Stimulated activated CD4-positive, alpha-beta T cell treated with anti-CD3 and anti-CD28 coated beads, TNF-alpha, amount 100 ng/mL, for 1 hour (primary cell): ENCODE results near the gene HARS1.
"Not testable (repeated sequence)": the region's sequence is repeated elsewhere in the genome, so short reads cannot be mapped to it uniquely, and the experiment has no call there.

Experiments used
- DNase-seq, 3 donors: peaks; one replicate each; pipeline ENCODE4 v3.0.0-alpha.2; 2020; ENCODE audit warnings: low read depth in 3 of 3, low spot score in 1 of 3

The HARS1 gene

DNA sequence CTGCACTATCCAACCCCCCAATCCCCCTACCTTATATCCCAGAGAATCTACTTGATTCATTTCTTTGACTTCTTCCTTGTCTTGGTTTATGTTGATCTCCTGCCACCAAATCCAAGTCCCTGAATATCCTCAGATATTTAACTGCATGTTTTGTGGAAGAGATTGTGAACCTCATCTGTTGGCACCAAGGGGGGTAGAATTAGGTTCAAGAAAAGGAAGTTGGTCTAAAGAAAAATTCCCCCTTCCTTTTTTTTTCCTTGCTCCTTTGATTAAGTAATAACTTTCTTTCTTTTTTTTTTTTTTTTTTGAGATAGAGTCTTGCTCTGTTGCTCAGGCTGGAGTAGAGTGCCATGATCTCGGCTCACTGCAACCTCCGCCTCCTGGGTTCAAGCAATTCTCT, 57.7 kb downstream of the HARS1 start:
- no peak for DNase-seq

DNA sequence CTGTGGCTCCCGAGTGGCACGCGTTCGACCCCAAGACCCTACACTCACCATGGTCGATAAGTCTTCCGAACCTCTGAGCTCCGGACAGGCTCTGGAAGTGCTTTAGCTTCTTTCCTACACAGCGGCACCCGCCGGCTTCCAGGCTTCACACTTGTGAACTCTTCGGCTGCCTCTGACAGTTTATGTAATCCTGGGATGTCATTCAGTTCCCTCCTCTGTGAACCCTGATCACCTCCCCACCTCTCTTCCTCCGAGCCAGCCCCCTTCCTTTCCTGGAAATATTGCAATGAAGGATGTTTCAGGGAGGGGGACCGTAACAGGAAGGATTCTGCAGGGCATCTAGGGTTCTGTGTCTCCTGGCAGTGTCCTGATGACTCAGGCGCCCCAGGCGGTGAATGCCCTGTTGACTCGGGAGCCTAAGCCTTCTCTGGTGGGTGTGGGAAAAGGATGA, 58.1 kb downstream of the HARS1 start, which contains the start of gene CD14:
TSS of gene CD14 (minus strand) at position 155 of the 451 bp plus-strand sequence. CDS start at position 51, 104 bp downstream.
- no peak for DNase-seq

DNA sequence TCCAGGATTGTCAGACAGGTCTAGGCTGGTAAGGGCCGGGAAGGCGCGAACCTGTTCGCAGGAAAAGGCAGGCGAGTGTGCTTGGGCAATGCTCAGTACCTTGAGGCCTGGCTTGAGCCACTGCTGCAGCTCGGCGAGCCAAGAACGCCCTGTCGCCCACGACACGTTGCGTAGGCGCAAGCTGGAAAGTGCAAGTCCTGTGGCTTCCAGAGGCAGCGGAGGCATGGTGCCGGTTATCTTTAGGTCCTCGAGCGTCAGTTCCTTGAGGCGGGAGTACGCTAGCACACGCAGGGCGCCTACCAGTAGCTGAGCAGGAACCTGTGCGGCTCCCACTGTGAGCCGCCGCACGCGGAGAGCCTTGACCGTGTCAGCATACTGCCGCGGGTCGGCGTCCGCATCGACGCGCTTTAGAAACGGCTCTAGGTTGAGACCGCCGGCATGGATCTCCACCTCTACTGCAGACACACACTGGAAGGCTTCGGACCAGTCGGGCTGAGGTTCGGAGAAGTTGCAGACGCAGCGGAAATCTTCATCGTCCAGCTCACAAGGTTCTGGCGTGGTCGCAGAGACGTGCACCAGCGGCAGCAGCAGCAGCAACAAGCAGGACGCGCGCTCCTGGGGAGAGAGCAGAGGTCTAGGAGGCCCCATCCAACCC, 58.7 kb downstream of the HARS1 start:
- peak in 1 of 3 donors; percentile 32 for DNase-seq

DNA sequence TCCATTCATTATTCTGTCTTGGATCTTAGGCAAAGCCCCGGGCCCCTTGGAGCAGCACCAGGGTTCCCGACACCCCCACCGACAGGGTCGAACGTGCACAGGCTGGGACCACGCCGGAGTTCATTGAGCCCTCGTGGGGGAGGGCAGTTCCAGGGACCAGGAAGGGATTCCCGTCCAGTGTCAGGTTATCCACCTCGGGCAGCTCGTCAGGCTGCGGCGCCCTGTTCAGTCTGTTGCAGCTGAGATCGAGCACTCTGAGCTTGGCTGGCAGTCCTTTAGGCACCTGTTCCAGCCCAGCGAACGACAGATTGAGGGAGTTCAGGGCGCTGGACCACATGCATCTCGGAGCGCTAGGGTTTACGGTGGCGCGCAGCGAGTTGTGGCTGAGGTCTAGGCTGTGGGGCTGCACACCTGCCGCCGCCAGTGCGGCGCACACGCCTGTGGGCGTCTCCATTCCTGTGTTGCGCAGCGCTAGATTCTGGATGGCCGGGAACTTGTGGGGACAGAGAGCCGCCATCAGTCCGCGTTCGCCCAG, 59.3 kb downstream of the HARS1 start:
- DNase-seq, result peak in 1 of 3 donors; percentile 10

DNA sequence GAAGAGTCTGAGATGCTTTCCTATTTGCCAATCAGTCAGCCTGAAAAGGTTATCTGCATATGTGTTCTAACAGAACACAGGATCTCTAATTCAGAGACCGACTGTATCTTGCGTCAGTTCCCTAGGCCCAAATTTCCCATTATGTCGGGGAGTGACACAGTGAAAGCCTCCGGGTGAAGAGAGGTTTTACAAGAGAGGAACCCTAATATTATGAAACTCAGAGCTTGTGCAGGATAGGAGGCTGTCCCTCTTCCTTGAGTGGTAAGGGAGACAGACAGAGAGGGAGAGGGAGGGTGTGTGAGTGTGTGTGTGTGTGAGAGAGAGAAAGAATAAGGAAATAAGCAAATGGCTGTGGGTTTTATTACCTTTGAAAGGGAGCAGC, 60.1 kb downstream of the HARS1 start:
- no peak for DNase-seq

DNA sequence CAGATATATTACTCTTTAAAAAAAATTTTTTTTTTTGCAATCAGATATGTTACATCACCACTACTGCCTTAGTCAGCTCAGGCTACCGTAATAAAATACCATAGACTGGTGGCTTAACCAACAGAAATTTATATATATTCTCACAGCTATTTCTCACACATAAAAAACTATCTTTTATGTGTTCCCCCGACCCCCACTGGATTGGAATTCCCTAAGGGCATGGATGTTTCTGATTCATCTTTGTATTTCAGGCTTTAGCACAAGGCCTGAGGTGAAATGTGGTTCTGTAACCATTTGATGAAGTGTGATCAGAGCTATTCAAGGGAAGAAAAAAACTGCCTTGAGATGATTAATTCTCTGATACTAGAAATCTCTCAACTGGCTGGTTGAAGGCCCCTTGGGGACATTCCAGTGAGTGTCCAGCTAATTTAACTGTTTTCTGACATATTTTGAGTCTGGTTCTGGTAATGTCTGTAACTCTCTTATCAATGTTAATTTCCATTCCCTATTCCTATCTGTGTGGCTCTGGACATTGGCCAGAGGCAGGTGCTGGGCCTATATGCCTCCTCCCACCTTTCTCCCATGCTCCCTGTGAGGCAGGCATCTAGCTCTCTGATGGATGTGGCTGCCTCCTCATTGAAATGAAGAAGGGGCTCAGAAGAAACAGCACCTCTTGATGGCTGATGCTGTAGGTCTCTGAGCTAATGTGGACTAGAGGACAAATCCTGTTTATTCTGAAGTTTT, 60.7 kb downstream of the HARS1 start:
- no peak for DNase-seq

DNA sequence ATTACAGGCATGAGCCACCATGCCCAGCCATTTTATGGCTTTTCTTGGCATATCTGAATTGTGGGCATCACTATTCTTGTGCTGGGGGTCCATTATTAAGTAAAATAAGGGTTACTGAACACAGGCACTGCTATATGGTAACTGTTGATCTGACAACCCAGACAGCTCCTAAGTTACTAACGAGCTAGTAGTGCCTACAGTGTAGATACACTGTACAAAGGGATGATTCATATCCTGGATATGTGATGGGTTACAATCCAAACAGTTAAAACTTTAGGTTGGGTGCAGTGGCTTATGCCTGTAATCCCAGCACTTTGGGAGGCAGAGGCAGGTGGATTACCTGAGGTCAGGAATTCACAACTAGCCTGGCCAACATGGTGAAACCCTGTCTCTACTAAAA, 62.5 kb downstream of the HARS1 start:
- no peak for DNase-seq

DNA sequence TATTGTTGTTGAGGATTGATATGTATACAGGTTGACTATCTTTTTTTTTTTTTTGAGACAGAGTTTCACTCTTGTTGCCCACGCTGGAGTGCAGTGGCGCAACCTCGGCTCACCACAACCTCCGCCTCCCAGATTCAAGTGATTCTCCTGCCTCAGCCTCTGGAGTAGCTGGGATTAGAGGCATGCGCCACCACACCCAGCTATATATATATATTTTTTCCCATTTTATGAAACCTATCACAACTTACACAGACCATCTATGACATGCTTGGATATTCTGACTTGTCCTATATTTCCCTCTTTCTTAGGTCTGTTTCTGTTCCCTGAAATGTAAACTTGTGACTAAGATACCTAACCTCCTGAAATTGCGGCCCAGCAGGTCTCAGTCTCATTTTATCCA, 63.2 kb downstream of the HARS1 start:
- DNase-seq, result no peak

DNA sequence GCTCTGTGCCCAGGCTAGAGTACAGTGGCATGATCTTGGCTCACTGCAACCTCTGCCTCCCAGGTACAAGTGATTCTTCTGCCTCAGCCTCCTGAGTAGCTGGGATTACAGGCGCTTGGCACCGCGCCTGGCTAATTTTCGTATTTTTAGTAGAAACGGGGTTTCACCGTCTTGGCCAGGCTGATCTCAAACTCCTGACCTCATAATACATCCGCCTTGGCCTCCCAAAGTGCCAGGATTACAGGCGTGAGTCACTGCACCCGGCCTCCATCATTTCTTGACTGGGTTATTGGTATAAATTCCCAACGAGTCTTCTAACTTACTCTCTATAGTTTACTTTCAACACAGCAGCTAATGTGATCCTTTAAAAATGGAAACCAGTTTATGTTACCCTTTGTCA, 66.3 kb downstream of the HARS1 start:
- DNase-seq, result not testable (repeated sequence)
